GM18517 (cell line): ENCODE data around the gene EYA3.

Source experiments
- ATAC-seq: cut with Tn5 transposase; IDR thresholded peaks from one replicate; pipeline ENCODE4 v1.9.1; 2021; ENCODE audit warnings: mild to moderate bottlenecking, moderate library complexity; ENCODE audit not compliant: unreplicated experiment

Gene EYA3

DNA sequence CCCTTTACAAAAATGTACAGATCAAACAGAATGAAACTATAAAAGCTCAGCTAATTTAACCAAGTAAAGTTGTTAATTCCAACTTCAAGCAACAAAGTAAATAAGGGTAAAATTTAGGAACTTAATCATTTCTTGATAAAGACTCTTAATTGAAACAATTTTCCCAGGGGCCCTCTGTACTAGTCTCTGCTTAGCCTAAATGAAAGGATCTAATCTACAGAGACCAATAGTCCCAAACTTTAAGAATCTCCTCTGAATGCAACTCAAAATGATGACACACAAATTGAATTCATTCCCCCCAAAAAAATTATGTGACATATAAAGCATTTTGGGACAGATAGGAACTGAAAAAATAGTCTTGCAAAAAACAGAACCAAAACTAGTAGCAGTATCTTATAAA, 16.6 kb downstream of the EYA3 start:
- ATAC-seq, result no peak

DNA sequence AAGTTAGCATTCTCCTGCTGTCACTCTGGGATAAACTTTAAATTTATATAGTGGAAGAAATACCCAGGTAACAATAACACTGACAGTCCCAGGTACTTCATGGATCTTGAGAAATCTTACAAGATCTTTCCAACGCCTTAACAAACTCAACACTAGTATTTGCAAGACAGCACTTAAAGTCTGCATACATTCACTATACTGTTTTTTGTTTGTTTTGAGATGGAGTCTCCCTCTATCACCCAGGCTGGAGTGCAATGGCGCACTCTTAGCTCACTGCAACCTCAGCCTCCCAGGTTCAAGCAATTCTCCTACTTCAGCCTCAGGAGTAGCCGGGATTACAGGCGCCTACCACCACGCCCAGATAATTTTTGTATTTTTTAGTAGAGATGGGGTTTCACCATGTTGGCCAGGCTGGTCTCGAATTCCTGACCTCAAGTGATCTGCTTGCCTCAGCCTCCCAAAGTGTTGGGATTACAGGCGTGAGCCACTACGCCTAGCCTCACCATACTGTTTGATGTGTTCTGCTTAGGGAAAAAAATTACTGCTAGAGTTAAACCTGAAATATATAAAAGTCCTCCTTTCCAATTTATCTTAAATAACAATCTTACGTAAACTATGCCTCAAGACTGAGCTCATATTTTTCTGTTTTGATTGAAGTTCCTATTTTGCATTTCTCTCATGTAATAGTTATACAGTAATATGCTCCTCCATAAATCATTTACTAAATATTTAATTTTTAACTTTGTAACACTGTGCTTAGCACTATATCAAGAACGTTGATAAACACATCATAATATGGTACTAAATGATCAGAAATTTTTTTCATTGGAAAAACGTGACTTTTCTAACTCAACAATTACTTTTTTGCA, 17.5 kb downstream of the EYA3 start:
- ATAC-seq, result no peak

GRCh38 chr1:28067523-28068090, 20.8 kb downstream of the EYA3 start:
- no peak for ATAC-seq

DNA sequence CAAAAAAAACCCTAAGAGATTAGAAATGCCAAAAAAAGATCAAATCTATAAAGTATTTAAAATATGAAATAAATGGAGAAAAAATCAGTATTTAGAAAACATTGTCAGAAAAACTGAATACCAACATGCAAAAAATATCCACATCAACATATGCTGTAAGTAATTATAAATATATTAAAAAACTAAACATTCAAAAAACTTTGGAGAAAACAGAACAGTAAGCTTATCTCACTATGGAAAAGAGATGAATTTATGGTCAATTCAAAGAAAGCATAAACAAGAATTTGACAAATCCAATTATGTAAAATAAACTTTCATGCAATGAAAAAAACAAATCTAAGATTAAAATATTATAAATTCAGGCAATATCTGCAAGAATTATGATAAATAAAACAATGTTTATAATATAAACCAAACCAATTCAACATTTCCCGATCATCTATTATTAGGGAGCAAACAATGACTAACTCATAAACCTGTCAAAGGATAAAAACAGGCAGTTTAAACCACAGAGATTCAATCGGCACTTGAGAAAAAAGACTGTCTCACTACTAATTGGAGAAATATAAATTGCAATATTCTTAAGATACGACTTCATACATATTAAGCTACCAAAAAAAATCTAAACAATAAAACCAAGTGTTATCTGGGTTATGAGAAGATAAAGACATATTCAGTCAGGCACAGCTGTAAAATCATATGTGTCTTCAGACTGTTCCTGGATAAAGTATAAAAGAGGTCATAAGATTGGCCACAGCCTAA, 21.8 kb downstream of the EYA3 start:
- ATAC-seq, result no peak

DNA sequence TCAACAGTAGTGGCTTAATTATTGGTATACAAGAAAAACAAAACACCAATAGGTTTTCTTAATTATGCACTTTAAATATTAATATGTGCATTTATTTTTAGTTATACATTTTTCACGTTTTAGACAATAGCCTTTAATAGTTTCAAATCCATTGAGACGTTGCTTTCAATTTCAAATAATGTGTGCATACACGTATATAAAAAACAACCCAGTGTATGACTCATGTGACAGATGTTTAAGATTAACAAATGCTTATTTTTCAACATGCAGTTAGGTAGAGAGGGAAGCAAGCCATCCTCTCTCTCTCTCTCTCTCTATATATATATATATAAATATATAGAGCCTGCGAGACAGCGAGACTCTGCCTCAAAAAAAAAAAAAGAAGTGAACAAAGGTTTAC, 24.3 kb downstream of the EYA3 start:
- ATAC-seq, result no peak

GRCh38 chr1:28062806-28063205, 25.6 kb downstream of the EYA3 start:
- ATAC-seq, result no peak

GRCh38 chr1:28058971-28059878, 29.2 kb downstream of the EYA3 start:
- no peak for ATAC-seq

DNA sequence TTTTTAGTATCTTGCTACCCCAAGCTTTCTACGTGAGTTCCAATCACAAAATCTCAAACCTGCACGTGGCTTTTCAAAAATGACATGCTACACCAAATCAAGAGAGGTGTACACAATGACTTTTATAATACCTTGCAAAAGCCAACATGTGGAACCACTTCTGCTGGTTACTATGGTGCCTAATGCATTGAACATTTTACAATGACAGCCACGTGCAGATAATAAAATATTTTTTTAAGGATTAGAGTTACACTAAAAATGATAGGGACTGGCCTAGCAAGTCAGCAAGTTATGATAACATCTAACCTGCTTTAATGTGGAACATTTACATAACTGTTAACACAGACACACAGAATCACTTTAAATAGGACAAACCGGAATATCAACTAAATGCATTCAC, 30.2 kb downstream of the EYA3 start:
- ATAC-seq, result no peak

DNA sequence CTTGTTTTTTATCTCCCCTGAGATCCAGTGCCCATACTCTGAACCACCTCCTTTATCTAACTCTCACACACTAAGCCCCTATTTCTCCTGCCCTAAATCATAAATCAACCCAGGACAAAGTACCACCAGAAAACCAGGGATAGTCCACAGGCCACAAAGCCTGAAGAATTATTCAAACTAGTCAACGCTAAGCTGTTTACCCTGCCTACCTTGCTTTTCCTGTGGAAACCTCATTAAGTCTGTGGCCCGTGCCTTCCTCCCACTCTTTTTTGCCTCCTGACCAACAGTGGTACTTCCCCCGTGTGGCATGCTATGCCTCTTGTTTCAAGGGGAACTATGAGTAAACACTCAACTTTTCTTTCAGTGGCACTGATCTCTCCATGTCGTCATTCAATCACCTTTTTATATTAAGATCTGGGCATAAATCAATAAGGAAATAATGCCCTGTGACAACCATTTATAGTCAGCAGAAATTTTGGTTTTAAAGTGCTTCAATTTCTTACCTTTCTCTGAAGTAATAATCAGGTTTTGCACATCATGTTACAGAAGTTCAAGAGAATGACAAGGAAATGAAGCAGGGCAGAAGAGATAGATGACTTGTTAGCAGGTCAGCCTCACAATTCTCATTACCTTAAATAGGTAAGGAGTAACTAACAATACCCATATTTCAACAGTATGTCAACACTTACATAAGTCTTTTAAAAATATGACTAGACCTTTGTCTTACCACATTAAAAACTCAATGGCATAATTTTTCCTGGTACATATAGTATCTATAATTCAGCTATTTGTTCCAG, 32.1 kb downstream of the EYA3 start:
- peak; percentile 76 for ATAC-seq

DNA sequence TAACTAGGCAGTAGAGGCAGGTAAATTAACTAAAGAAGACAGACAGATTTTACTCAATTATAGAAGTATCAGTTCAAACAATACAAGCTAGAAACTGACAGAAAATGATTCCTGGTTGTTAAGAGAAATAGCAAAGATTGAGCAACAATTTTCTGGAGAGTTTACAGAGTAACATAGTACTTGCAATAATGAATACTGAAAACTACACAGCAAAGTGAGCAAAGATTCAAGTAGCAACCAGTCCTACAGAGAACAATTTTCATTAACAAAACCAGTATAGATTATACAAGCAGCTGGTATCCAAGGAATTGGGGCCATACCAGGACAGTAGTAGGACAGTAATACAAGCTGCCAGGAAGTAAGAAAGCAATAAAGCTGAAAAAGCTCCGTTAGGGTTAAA, 37.6 kb downstream of the EYA3 start:
- ATAC-seq, result no peak

- ATAC-seq, result no peak
These were observed 41.7 kb downstream of the EYA3 start for GRCh38 chr1:28046716-28047115.

DNA sequence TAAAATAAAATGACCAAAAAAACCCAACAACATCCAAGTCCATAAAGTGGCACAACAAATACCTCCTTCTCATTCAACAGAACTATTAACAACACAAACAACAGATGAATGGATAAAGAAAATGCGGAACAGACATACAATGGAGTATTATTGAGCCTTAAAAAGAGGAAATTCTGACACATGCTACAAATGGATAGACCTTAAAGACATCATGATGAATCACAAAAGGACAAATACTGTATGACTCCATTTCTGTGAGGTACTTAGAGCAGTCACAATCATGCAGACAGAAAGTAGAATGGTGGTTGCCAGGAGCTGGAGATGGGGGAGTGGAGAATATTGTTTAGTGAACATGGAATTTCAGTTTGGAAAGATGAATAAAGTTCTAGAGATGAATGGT, 42.6 kb downstream of the EYA3 start:
- no peak for ATAC-seq

DNA sequence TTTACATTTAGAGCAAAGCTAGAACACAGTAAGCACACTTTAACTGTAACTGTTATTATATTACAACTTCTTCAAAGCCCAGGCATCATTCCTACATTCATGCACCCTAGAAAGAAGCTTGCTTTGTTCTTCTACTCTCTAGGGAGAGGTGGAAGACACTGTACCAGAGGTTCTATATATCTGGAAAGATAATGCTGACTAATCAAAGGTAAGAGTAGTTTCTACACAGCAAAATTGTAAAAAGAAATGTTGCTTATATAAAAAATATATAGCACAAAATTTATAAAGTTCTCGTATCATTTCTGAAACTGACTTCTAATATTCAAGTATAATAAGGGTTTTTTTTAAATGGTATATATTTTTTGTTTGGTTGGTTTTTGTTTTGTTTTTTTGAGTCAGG, 44.0 kb downstream of the EYA3 start:
- ATAC-seq, result no peak

DNA sequence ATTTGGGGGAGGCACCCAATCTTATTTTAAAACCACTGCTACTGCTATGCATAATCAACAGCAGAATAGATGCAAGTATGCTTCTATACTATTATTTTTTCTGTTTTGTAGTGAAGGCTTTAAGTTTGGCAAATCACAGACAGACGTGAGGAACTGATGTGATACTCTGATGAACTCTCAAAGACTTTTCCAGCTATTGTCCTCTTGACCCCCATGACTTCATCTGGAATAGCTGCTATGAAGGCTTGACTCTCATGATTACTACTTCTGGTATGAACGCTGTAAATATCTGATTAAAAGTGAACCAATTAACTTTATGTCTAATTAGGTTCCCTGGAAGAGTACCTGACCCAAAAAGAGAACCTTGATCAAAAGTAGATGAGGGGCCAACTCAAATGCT, 49.1 kb downstream of the EYA3 start:
- ATAC-seq, result no peak

GRCh38 chr1:28037946-28038345, 50.5 kb downstream of the EYA3 start:
- ATAC-seq, result no peak

DNA sequence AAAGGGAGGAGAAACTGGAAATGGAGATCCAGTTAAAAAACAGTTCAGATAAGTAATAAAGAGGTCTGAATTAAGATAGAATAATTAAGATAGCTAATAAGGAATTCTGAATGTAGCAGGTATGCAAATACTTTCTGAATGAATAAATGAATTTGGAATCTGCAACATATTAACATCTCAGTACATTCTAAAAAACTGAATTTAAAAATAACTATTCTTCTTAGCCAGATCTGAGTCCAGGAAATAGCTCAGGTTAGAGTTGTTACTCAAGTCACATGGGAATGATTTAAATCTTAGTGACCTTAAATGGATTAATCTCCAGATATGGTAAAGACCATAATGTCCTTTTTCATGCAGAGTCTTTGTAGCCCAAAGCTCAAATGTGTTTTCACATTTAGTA, 51.2 kb downstream of the EYA3 start:
- no peak for ATAC-seq

DNA sequence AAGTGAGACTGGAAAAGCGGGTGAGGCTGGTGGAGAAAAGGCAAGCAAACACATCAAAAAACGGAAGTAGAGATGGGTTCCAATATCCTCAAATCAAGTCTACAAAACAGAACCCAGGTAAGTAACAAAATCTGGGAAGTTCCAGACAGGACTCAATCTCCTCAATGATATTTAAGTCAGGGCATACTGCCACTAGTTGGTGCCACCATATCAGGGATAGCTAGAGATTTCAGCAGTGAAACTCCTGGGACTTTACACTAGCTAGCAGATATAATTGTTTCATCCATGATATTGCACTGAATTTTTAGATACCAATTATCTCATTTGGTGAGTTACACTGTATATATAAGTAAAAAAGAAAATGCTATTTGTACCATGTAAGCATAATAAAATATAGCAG, 52.0 kb downstream of the EYA3 start:
- ATAC-seq, result no peak

DNA sequence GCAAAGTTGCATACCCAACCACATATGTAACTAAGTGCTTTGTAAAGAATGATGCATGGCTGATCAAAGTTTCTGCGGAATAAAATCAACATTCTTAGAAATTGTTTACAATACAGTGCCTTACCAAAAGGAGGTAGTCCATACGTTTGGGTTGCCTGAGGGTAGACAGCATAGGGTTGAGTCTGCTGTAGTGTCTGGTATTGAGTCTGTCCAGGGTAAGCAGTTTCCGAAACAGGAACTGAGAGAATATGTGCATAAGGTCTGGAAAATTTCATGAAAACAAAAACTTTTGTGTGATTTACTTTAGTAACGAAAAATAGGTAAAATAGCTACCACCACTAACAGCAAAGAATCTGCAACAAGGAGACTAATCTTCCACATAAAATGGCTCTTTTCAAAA, 53.0 kb downstream of the EYA3 start:
- ATAC-seq, result no peak

- no peak for ATAC-seq
These were observed 56.1 kb downstream of the EYA3 start for GRCh38 chr1:28032281-28032680.

DNA sequence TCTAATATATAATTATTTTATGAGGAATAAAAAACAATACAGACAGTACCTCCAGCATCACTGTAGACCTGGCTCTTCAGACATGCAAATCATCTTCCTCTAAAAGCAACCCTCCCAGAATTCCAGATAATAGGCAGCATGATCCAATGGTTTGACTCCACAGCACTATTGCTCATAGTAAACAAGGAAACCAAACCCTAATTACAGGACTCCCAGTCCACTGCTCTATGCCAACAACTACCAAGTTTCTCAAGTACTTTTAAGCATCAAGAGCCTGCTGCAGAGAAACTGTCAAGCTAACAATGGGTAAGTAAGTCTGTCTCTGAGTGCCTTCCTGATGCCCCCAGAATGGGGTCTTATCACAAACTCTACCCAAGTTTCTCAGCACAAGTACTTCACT, 57.2 kb downstream of the EYA3 start:
- no peak for ATAC-seq
